Lower lobe of right lung (tissue), 2 donors: ENCODE data around the gene TMEM116. TPM values are rescaled to one million over a fixed set of nuclear protein-coding genes. Genes with fewer than 3 reads are reported as not detected.

Experiments
- ATAC-seq, 2 donors: fragments of 200-7000 bp; cut with Tn5 transposase; one replicate each; pipeline ENCODE4 v1.9.1; 2020 to 2022; ENCODE audit warnings: mild to moderate bottlenecking in 2 of 2, moderate library complexity in 2 of 2
- DNase-seq: peaks from one replicate; pipeline ENCODE4 v3.0.0-alpha.2; 2020
- H3K27ac ChIP-seq: fragments of 200-600 bp; one replicate; pipeline ENCODE4 v1.8.0; 2022
- H3K27me3 ChIP-seq: fragments of 200-600 bp; one replicate; pipeline ENCODE4 v1.8.0; 2022; ENCODE audit warnings: low read depth
- H3K36me3 ChIP-seq: fragments of 200-600 bp; one replicate; pipeline ENCODE4 v1.8.0; 2022; ENCODE audit warnings: mild to moderate bottlenecking
- H3K4me1 ChIP-seq: fragments of 200-600 bp; one replicate; pipeline ENCODE4 v1.8.0; 2022
- H3K4me3 ChIP-seq: fragments of 200-600 bp; one replicate; pipeline ENCODE4 v1.8.0; 2022; ENCODE audit warnings: mild to moderate bottlenecking
- H3K9me3 ChIP-seq: fragments of 200-600 bp; one replicate; pipeline ENCODE4 v1.8.0; 2022
- CTCF ChIP-seq: fragments of 200-600 bp; IDR thresholded peaks from one replicate; pipeline ENCODE4 v1.8.0; 2022; ENCODE audit warnings: antibody characterized with exemption, mild to moderate bottlenecking
- intact Hi-C: fragments of 100-400 bp; cut with DNase I; formaldehyde crosslinking; loops from one replicate; pipeline ENCODE4 v1.11.0; 2022
- microRNA-seq: library from miRNA; unstranded; fragments of <30 nt; microRNA quantifications from one replicate; pipeline ENCODE4 v1.2.0, GENCODE V29; 2020; ENCODE audit warnings: borderline number of aligned reads
- total RNA-seq: library from RNA; stranded (reverse); fragmentation: NEBNext Ultra II Directional; extraction: Animal tissue kit (Norgen Biotek cat#: 25700); gene quantifications from one replicate; pipeline ENCODE4 v1.2.1, GENCODE V29; 2021
- donor health status: DM: no; HTN: yes; CAD: no; lungs with severe emphysema.

The TMEM116 gene
- total RNA-seq, 1 donor from 2014 or later, result 21.1 TPM

GRCh38 chr12:111894556-111894955 is 118.4 kb downstream of the TMEM116 start:
- Histone ChIP-seq H3K4me1 (no peaks in the 10 kb centered on the region), H3K4me3 (no peak overlapping the region), H3K36me3 (peaks cover 82% of the 10 kb centered on the region), H3K27me3 (no peaks in the 10 kb centered on the region), H3K9me3 (no peaks in the 10 kb centered on the region), H3K27ac (no peak overlapping the region)
- no peak for ATAC-seq
- intact Hi-C loops, result no loop called here
- TF ChIP-seq CTCF, result no peak
- DNase-seq, result no peak

- ATAC-seq (no peak), DNase-seq (no peak)
- H3K27ac ChIP-seq, result no peak overlapping the region
- H3K9me3 ChIP-seq, result no peaks in the 10 kb centered on the region
- H3K36me3 ChIP-seq, result peaks cover 92% of the 10 kb centered on the region
- H3K27me3 ChIP-seq, result no peaks in the 10 kb centered on the region
- intact Hi-C loops, result no loop called here
- no peaks in the 10 kb centered on the region for H3K4me1 ChIP-seq
- no peak for TF ChIP-seq CTCF
- H3K4me3 ChIP-seq, result no peak overlapping the region
Measured at GRCh38 chr12:111893287-111893686, 119.7 kb downstream of the TMEM116 start.

DNA sequence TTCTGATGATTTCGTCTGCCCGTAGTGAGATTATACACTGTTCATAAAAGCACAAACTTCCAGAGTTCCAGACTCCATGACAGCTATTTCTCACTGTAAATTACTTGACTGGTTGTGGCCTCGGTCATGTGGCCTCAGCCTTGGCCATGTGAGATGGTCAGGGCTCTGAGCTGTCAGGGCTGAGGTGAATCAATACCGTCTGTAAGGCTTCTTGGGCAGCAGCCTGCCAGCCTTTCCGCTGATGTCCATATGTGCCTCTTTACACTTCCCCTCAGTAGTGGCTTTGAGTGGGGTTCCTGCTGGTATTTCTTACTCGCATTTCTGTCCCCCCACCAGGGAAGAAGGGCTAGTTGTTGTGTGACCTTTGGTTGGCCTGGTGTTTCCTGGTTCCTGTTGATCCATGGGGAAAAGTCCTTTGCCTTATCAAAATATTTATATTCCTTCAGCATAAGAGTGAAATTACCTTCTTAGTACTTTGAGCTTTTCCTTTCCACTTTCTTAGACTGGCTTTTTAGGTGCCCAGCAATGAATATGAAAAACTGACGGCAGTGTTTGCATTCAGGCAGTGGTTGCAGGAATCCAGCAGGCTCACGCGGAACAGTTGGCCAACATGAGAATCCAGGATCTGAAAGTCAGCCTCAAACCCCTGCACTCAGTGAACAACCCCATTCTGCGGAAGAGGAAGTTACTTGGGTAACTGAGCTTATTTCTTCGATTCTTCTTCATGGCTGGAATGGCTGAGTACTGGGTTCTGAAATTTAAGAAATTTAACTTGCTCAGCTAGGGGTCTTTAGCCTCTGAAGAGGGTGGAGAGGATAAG is 124.8 kb downstream of the TMEM116 start:
- ATAC-seq (peak; percentile 60 to 68), DNase-seq (peak; percentile 51)
- TF ChIP-seq CTCF, result no peak
- H3K27me3 ChIP-seq, result no peaks in the 10 kb centered on the region
- H3K27ac ChIP-seq, result peak overlapping the region; percentile 33
- H3K4me3 ChIP-seq, result no peak overlapping the region
- intact Hi-C loops, result no loop called here
- H3K4me1 ChIP-seq, result no peaks in the 10 kb centered on the region
- no peaks in the 10 kb centered on the region for H3K9me3 ChIP-seq
- H3K36me3 ChIP-seq, result peaks cover 98% of the 10 kb centered on the region

DNA sequence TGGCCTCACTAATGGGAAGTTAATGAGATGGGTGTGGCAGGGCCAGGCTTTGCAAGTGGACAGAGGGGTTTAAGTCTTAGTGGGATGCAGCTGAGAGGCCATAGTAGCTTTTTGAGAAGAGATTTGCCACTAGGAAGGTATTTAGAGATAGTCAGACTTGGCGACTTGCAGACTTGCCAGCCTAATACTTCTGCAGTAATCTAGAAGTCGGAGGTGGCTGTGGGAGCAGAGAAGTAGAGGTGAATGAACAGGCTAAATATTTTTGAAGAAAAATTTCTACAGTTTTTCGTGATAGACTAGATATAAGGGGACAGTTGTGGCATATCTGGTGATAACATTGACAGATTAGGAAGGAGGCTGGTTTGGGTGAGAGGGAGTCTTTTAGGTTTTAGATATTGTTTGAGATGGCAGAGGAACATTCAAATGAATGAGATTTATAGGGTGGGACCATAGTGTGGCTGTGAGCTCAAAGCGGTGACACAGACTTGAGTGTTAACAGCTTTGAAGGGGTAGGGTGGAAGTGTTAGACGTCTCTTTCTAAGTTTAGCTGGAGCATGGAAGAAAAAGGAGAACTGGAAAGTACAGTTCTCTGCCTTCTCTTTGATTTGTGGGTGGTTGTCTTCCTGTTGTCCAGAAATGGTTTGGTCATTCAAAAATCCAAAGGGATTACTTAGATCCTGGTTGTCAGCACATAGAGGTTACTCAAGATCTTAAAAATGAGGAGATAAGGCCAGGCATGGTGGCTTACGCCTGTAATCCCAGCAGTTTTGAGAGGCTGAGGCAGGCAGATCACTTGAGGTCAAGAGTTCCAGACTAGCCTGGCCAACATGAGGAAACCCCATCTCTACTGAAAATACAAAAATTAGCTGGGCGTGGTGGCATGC is 126.1 kb downstream of the TMEM116 start:
- Histone ChIP-seq H3K9me3 (no peaks in the 10 kb centered on the region), H3K36me3 (peaks cover 98% of the 10 kb centered on the region), H3K27ac (no peak overlapping the region), H3K4me1 (no peaks in the 10 kb centered on the region), H3K27me3 (no peaks in the 10 kb centered on the region), H3K4me3 (no peak overlapping the region)
- peak in 1 of 2 donors; percentile 28 for ATAC-seq
- intact Hi-C loops, result no loop called here
- no peak for TF ChIP-seq CTCF
- DNase-seq, result no peak

DNA sequence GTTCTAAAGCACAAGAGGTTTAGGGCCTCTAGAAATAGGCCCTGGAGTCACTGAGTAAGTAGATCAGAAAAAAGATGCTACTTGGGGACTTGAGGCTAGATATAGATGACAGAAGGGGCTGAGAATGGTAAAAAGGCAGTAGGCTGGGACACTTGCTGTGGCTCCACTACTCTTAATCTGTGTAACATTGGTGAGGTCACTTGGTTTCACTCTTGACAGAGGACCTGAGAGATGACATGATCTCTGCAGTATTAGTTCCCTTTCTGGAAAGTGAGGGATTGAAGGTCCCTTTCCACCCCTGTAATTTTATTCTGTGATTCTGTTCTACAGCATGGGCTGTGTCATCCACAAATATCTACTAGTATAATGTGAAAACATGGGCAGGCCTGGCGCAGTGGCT is 131.2 kb downstream of the TMEM116 start:
- H3K36me3 ChIP-seq, result peaks cover 97% of the 10 kb centered on the region
- H3K27me3 ChIP-seq, result no peaks in the 10 kb centered on the region
- H3K4me3 ChIP-seq, result no peak overlapping the region
- no peak overlapping the region for H3K27ac ChIP-seq
- intact Hi-C loops, result no loop called here
- H3K9me3 ChIP-seq, result no peaks in the 10 kb centered on the region
- ATAC-seq, result no peak
- H3K4me1 ChIP-seq, result no peaks in the 10 kb centered on the region
- TF ChIP-seq CTCF, result no peak
- DNase-seq, result no peak

Small RNA genes lying within 50 kb of the gene (microRNA-seq; reads per million reads assigned to microRNA genes)
- not detected for gene MIR3657

Other genes with a start within 250 kb of the TMEM116 start
- gene ALDH2, start 246.2 kb downstream of the TMEM116 start, total RNA-seq, result 499 TPM
- 39.4 TPM for gene MAPKAPK5, start 170.9 kb downstream of the TMEM116 start, total RNA-seq
- 152 TPM for gene ERP29, start 261 bp upstream of the TMEM116 start, total RNA-seq
- gene NAA25, start 95.6 kb upstream of the TMEM116 start, total RNA-seq, result 24.7 TPM
- 42.5 TPM for gene TRAFD1, start 112.4 kb upstream of the TMEM116 start, total RNA-seq